ENCODE measurements around the gene CADM1. TPM values are rescaled to one million over a fixed set of nuclear protein-coding genes. Genes with fewer than 3 reads are reported as not detected.

The CADM1 gene
- total and polyA plus RNA-seq, 2 donors from 2014 or later: 24.0 to 33.5 TPM

DNA sequence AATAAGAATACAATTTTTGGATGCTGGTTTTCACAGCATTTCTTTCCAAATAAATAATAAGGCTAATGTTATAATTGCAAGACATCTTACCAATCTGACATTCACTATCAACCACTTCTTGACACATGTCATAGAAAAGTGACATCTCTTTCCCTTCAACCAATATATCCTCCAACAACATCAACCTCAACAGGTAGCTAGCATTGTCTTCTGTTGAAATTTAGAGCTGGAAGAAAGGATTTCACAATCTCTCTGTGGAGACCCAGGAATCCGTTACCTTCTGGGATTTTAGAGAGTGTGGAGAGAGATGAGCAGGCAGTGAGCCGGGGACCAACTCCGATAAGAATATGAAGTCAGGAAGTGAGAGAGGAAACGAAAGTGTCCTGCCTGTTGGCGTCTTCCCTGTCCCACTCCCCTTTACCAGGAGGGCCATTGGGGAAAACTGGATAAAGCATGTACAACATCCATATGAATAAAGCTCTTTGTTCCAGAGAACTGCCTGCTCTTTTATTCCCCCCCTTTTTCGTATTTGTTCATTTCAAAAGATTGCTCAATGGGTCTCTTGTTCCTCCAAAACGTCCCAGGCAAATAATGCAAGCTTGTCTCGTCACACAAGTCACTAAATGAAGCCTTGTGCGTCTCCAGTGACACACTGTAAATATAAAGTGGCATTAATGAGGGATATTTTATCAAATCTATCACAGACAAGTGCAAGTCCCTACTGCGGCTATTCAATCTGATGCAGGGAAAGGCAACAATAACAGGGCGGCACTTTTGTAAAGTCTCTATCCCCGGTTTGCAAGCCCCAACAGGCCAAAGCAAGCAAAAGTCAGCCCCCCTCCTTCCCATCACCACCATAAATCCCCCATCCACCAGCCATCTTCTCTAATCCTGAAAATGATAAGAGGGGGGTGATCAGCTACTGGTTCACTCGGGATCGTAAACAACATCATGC lies 3.4 kb downstream of the CADM1 start:
- DNase-seq: peak in 3 of 5 donors; percentile 15 to 41 (median 36)
- H3K9me3 ChIP-seq (ENCODE audit: control insufficient read depth in 2 of 3, insufficient read depth in 1 of 3, low read length in 3 of 3): no peaks in the 10 kb centered on the region
- intact Hi-C loops (cut with DNase I): no loop called here
- no peaks in the 10 kb centered on the region for H3K36me3 ChIP-seq (ENCODE audit: control insufficient read depth in 2 of 3, insufficient read depth in 3 of 3, low read length in 3 of 3)
- peaks cover 0 to 5% (median 0%) of the 10 kb centered on the region in 3 donors for H3K4me1 ChIP-seq (ENCODE audit: control insufficient read depth in 2 of 3, insufficient read depth in 2 of 3, low read depth in 1 of 3, low read length in 3 of 3)
- H3K4me3 ChIP-seq (ENCODE audit: low read length in 3 of 3): no peak overlapping the region
- FAIRE-seq: no peak
- no peak overlapping the region for H3K9ac ChIP-seq (ENCODE audit: low read length in 3 of 3)
- no peaks in the 10 kb centered on the region for H3K27me3 ChIP-seq (ENCODE audit: control insufficient read depth, insufficient read depth, low read length)
- H3K27ac ChIP-seq (ENCODE audit: low read depth in 2 of 2, low read length in 2 of 2): no peak overlapping the region
- TF ChIP-seq, protein P1, sequence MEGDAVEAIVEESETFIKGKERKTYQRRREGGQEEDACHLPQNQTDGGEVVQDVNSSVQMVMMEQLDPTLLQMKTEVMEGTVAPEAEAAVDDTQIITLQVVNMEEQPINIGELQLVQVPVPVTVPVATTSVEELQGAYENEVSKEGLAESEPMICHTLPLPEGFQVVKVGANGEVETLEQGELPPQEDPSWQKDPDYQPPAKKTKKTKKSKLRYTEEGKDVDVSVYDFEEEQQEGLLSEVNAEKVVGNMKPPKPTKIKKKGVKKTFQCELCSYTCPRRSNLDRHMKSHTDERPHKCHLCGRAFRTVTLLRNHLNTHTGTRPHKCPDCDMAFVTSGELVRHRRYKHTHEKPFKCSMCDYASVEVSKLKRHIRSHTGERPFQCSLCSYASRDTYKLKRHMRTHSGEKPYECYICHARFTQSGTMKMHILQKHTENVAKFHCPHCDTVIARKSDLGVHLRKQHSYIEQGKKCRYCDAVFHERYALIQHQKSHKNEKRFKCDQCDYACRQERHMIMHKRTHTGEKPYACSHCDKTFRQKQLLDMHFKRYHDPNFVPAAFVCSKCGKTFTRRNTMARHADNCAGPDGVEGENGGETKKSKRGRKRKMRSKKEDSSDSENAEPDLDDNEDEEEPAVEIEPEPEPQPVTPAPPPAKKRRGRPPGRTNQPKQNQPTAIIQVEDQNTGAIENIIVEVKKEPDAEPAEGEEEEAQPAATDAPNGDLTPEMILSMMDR (IDR thresholded peaks at IDR 0.05; ENCODE audit: borderline replicate concordance, extremely low read depth, insufficient read depth): no peak

DNA sequence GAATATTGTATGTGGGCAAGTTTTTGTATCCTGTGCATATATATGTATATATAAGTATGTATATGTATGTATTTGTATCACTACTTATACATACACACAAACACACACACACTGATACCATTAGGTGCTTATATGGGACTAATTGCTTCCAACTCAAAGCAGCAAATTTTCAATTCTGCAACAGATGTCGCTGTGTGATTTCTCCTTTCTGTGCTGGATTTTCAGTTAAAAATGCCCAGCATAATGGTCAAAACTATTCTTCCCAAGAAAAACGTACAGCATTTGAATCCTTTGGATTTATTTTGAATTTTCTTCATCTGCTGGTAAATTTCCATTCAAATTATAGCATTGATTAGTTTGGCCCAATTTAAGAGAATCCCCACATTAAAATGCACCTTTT lies 4.3 kb downstream of the CADM1 start:
- no peak overlapping the region for H3K9ac ChIP-seq (ENCODE audit: low read length in 3 of 3)
- TF ChIP-seq, protein P1 (IDR thresholded peaks at IDR 0.05; ENCODE audit: borderline replicate concordance, extremely low read depth, insufficient read depth): no peak
- no peak overlapping the region for H3K4me3 ChIP-seq (ENCODE audit: low read length in 3 of 3)
- H3K4me1 ChIP-seq (ENCODE audit: control insufficient read depth in 2 of 3, insufficient read depth in 2 of 3, low read depth in 1 of 3, low read length in 3 of 3): peaks cover 0 to 5% (median 0%) of the 10 kb centered on the region in 3 donors
- DNase-seq: no peak
- intact Hi-C loops (cut with DNase I): no loop called here
- no peaks in the 10 kb centered on the region for H3K36me3 ChIP-seq (ENCODE audit: control insufficient read depth in 2 of 3, insufficient read depth in 3 of 3, low read length in 3 of 3)
- no peaks in the 10 kb centered on the region for H3K27me3 ChIP-seq (ENCODE audit: control insufficient read depth, insufficient read depth, low read length)
- no peak for FAIRE-seq
- no peaks in the 10 kb centered on the region for H3K9me3 ChIP-seq (ENCODE audit: control insufficient read depth in 2 of 3, insufficient read depth in 1 of 3, low read length in 3 of 3)
- H3K27ac ChIP-seq (ENCODE audit: low read depth in 2 of 2, low read length in 2 of 2): no peak overlapping the region

DNA sequence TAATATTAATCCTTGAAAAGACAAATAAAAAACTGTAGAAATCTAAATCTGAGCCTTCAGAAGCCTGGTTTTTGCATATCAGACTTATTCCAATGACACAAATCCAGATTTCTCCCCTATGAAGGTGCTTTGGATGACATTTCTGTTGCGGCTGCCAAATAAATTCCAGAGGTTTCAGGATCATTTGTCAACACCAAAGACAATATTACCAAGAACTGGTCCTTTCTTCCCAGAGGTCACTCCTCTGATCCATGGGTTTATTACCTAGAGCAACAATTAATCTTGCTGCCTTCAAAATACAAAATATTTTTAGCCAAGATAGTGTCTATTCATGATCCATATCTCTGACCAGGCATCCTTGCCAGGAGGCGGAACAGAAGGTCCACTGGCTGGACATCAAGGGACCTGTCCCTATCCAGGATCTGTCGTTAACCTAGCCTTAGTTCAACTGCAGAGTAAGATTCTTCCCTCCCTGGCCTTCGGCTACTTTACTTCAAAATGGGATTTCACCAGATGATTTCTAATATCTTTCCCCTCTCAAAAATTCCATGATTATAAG lies 4.9 kb downstream of the CADM1 start:
- DNase-seq (no peak), FAIRE-seq (no peak)
- no peaks in the 10 kb centered on the region for H3K27me3 ChIP-seq (ENCODE audit: control insufficient read depth, insufficient read depth, low read length)
- no peaks in the 10 kb centered on the region for H3K9me3 ChIP-seq (ENCODE audit: control insufficient read depth in 2 of 3, insufficient read depth in 1 of 3, low read length in 3 of 3)
- no peak overlapping the region for H3K27ac ChIP-seq (ENCODE audit: low read depth in 2 of 2, low read length in 2 of 2)
- no peak overlapping the region for H3K9ac ChIP-seq (ENCODE audit: low read length in 3 of 3)
- no peaks in the 10 kb centered on the region for H3K36me3 ChIP-seq (ENCODE audit: control insufficient read depth in 2 of 3, insufficient read depth in 3 of 3, low read length in 3 of 3)
- TF ChIP-seq, protein P1 (IDR thresholded peaks at IDR 0.05; ENCODE audit: borderline replicate concordance, extremely low read depth, insufficient read depth): no peak
- H3K4me1 ChIP-seq (ENCODE audit: control insufficient read depth in 2 of 3, insufficient read depth in 2 of 3, low read depth in 1 of 3, low read length in 3 of 3): peaks cover 0 to 5% (median 0%) of the 10 kb centered on the region in 3 donors
- H3K4me3 ChIP-seq (ENCODE audit: low read length in 3 of 3): no peak overlapping the region
- intact Hi-C loops (cut with DNase I): no loop called here
